Adipocyte (in vitro differentiated cells): Measurements from ENCODE around the gene GRAMD1B.

Source experiments
- DNase-seq: peaks from one replicate; pipeline ENCODE4 v3.0.0-alpha.2; 2015; ENCODE audit warnings: low read depth
- H3K27me3 ChIP-seq: replicated peaks from 2 replicates; pipeline ENCODE4 v1.7.0; 2013; ENCODE audit warnings: mild to moderate bottlenecking, low read length, moderate library complexity; ENCODE audit not compliant: control insufficient read depth, insufficient read depth
- H3K36me3 ChIP-seq: 2 replicates; pipeline ENCODE4 v1.7.0; 2013; ENCODE audit warnings: low read length, mild to moderate bottlenecking, moderate library complexity; ENCODE audit not compliant: control insufficient read depth, insufficient read depth, severe bottlenecking
- H3K4me1 ChIP-seq: 2 replicates; pipeline ENCODE4 v1.7.0; 2013; ENCODE audit warnings: mild to moderate bottlenecking, low read length, moderate library complexity; ENCODE audit not compliant: control insufficient read depth, insufficient read depth
- H3K4me3 ChIP-seq: 2 replicates; pipeline ENCODE4 v1.7.0; 2013; ENCODE audit warnings: mild to moderate bottlenecking, low read length, moderate library complexity
- H3K9ac ChIP-seq: 2 replicates; pipeline ENCODE4 v1.7.0; 2013; ENCODE audit warnings: mild to moderate bottlenecking, low read length, moderate library complexity
- H3K9me3 ChIP-seq: 2 replicates; pipeline ENCODE4 v1.7.0; 2013; ENCODE audit warnings: mild to moderate bottlenecking, low read length, moderate library complexity; ENCODE audit not compliant: control insufficient read depth

GRAMD1B gene

DNA sequence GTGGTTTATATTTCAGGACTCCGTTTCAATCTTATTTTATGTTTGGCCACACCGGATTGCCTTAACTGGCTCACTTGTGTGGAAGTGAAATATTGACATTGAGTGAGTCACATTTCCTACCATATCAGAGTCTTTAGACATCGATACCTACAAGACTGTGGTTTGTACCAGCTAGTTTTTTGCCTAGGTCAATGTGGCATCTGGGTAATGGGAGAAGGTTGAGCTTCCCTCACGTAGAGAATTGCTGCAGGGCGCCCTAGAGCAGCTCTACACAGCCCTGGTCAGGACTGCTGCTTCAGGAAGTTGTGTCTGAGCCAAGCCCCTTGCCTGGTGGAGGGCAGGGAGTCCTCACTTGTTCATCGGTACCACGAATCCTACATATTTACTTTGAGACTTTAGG, 1.6 kb downstream of the GRAMD1B start:
- Histone ChIP-seq H3K36me3 (no peaks in the 10 kb centered on the region), H3K9ac (no peak overlapping the region), H3K4me1 (peaks cover 35% of the 10 kb centered on the region), H3K9me3 (no peaks in the 10 kb centered on the region), H3K4me3 (peak overlapping the region; percentile 88), H3K27me3 (no peaks in the 10 kb centered on the region)
- no peak for DNase-seq

DNA sequence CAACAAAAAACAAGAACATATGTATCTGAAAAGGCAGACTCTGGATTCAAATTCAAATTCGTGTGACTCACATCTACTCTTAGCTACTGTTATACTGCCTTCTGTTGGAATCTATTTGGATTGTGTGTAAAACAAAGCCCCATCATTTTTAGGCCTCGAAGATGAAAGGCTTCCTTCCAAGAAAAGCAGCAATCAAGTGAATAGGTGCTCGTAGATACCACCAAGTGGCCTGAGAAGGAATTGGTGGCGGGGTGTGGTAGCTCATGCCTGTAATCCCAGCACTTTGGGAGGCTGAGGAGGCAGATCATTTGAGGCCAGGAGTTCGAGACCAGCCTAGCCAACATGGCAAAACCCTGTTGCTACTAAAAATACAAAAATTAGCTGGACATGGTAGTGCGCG, 4.2 kb downstream of the GRAMD1B start:
- H3K27me3 ChIP-seq, result no peaks in the 10 kb centered on the region
- H3K9ac ChIP-seq, result no peak overlapping the region
- no peak overlapping the region for H3K4me3 ChIP-seq
- no peaks in the 10 kb centered on the region for H3K36me3 ChIP-seq
- H3K9me3 ChIP-seq, result no peaks in the 10 kb centered on the region
- peaks cover 21% of the 10 kb centered on the region for H3K4me1 ChIP-seq
- DNase-seq, result no peak

DNA sequence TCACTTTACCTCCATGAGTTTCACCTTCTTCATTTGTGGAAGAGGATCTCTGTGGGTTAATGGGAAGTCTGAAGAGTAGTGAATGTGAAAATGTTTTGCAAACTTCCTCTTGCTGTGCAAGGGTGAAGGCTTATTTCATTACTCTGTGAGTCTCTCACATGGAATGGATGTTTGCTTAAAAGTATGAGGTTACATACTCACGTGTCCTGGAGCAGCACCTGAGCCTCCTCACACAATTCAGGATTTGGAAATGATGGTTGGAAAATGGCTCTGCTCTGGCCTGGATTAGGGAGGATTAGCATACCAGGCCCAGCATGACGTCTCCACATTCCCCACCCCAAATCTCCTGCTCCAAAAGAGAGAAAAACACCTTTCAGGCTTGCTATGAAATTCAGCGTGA, 4.8 kb downstream of the GRAMD1B start:
- Histone ChIP-seq H3K9me3 (no peaks in the 10 kb centered on the region), H3K4me3 (no peak overlapping the region), H3K27me3 (no peaks in the 10 kb centered on the region), H3K4me1 (peaks cover 15% of the 10 kb centered on the region), H3K9ac (no peak overlapping the region), H3K36me3 (no peaks in the 10 kb centered on the region)
- no peak for DNase-seq

DNA sequence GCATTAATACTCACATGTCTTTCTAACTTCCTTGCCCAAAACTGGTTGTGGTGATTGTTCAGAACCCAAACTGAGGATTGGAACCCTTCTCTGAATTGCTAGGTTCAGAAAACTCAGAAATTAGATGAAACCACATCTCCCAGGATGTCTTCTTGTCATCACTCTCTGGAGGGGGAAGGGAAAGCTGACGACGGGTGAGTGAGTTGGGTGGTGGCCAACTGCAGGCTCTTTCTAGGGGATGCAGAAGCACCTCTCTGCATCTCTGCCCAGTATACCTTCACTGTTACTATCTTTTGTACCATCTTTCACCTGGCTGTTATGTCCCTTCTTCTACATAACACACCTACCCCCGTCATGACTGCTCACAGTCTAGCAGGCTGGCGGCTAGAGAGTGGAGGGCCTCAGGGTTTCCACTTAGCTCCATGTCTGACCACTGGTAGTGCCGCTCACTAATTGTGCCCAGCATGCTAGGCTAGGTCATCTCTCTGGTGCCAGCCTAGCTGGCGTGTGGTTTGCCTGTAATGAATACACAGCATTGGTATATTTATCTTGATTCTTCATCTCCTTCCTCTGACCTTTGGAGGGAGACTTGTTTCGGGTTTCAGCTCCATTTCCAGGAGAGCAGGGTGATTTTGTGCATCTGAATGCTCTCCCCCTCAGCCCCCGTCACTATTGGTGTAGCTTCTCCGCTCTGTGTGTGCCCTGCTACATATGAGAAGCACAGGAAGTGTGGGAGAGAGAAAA, 7.3 kb downstream of the GRAMD1B start:
- H3K9ac ChIP-seq, result no peak overlapping the region
- H3K36me3 ChIP-seq, result no peaks in the 10 kb centered on the region
- no peak overlapping the region for H3K4me3 ChIP-seq
- no peaks in the 10 kb centered on the region for H3K9me3 ChIP-seq
- no peaks in the 10 kb centered on the region for H3K27me3 ChIP-seq
- no peak for DNase-seq
- H3K4me1 ChIP-seq, result peaks cover 7% of the 10 kb centered on the region

DNA sequence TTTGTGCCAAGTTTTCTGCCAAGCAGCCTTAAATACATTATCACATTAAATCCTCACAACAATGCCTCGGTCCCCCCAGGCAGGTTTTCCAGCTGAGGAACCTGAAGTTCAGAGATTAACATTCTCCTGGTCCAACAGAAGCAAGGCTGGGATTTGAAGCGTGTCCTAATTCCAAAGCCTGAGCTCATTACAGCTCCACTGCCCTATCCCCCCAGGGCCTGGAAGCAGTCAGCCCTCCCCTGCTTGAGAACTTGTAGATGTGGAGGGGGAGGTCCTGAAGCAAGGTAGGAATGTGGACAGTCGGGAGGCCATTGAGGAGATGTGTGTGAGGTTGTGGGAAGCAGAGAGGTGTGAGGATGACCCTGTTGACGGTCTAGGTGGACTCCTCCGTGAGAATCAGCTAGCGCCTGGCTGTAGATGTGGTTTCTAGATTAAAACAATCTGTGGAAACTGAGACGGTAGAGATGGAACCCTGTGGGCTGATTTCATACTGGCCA, 8.1 kb downstream of the GRAMD1B start:
- H3K4me1 ChIP-seq, result peaks cover 7% of the 10 kb centered on the region
- no peaks in the 10 kb centered on the region for H3K36me3 ChIP-seq
- H3K9me3 ChIP-seq, result no peaks in the 10 kb centered on the region
- no peak overlapping the region for H3K4me3 ChIP-seq
- no peak overlapping the region for H3K9ac ChIP-seq
- peak; percentile 41 for DNase-seq
- no peaks in the 10 kb centered on the region for H3K27me3 ChIP-seq

DNA sequence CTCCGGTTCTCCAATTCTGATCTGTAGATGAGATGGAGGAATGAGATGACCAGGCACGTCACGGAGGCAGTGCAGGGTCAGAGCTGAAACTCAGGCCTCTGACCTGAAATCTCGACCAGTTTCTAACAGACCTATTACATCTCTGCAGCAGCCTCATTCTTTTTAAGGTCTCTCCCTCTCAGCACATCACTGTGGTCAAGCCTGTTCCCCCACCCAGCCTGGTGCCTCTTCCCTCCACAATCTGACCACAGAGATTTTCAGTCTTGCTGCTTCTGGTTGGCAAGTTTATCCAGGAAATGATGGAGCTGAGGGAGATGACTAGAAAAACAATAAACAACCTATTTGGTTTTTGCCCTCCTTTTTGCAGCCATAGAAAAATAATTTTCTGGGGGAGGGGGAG, 9.5 kb downstream of the GRAMD1B start:
- Histone ChIP-seq H3K9ac (no peak overlapping the region), H3K4me1 (peaks cover 5% of the 10 kb centered on the region), H3K36me3 (no peaks in the 10 kb centered on the region), H3K27me3 (no peaks in the 10 kb centered on the region), H3K4me3 (no peak overlapping the region), H3K9me3 (no peaks in the 10 kb centered on the region)
- no peak for DNase-seq

DNA sequence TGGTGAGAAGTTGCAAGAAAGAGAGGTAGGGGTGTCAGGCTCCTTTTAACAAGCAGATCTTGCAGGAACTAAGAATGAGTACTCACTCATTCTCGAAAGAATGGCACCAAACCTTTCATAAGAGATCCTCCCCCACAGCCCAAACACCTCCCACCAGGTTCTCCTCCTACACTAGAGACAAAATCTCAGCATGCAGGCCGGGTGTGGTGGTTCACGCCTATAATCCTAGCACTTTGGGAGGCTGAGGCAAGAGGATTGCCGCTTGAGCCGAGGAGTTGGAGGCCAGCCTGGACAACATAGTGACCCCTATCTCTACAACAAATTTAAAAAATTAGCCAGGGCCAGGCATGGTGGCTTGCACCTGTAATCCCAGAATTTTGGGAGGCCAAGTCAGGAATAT, 11.1 kb downstream of the GRAMD1B start:
- DNase-seq, result no peak
- Histone ChIP-seq H3K9ac (no peak overlapping the region), H3K4me3 (no peak overlapping the region), H3K36me3 (no peaks in the 10 kb centered on the region), H3K9me3 (no peaks in the 10 kb centered on the region), H3K4me1 (no peaks in the 10 kb centered on the region), H3K27me3 (no peaks in the 10 kb centered on the region)

DNA sequence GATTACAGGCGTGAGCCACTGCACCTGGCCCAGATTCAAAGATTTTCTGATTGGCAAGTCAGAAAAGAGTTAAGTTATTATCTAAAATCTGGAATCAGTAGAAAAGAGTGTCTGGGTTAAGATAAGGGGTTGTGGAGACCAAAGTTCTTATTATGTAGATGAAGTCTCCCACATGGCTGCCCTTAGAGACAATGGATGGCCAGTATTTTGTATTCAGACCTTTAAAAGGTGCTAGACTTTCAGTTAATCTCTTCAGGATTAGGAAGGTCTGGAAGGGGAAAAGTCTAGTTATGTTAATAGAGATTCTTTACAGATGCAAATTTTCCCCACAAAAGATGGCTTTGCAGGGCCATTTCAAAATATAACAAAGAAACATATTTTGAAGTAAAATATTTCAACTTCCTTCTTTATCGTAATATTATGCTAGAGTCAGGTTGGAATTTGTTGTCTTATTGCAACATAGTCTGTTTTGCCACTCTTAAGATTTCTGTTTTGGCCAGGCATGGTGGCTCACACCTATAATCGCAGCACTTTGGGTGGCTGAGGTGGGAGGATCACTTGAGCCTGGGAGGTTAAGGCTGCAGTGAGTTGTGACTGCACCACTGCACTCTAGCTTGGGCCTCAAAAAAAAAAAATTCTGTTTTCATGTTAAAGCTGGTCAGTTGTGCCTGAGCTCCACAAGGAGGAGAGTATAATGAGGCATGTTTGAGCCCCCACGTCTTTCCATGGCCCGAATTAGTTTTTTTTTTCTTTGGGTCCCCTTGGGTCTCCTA, 14.0 kb downstream of the GRAMD1B start:
- no peaks in the 10 kb centered on the region for H3K4me1 ChIP-seq
- no peaks in the 10 kb centered on the region for H3K36me3 ChIP-seq
- H3K27me3 ChIP-seq, result no peaks in the 10 kb centered on the region
- no peaks in the 10 kb centered on the region for H3K9me3 ChIP-seq
- DNase-seq, result peak; percentile 26
- H3K4me3 ChIP-seq, result no peak overlapping the region
- H3K9ac ChIP-seq, result no peak overlapping the region

DNA sequence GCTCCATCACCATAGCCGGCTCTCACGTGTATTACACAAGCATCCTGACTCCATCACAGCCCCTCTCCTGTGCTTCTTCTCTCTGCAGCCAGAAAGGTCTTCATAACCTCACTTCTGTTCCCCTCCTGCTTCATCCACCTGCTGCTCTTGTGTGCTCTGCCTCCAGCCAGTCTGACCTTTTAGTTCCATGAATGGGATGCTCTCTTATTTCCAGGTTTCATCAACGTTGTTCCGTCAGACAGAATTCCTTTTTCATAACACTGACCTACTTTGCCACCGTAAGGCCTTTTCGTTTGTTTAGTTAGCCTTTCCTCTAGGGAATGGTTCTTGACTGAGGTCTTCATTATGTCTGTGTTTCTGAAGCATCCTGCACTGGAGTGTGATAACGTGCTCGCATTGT, 18.8 kb downstream of the GRAMD1B start:
- H3K9me3 ChIP-seq, result no peaks in the 10 kb centered on the region
- no peak for DNase-seq
- H3K4me3 ChIP-seq, result no peak overlapping the region

DNA sequence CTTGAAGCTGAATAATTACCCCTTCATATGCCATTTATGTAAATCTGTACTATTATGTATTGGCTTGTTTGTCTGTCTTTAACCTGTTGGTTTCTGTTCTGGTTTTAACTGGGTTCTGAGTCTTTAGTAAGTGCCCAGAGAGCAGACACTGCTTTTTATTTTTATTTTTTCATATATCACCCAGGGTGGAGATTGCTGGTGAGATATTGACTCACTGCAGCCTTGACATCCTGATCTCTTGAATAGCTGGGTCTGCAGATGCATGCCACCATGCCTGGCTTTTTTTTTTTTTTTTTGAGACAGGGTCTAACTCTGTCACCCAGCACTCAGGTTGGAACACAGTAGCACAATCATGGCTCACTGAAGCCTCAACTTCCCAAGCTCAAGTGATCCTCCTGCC, 19.4 kb downstream of the GRAMD1B start:
- no peaks in the 10 kb centered on the region for H3K4me1 ChIP-seq
- no peaks in the 10 kb centered on the region for H3K9me3 ChIP-seq
- H3K27me3 ChIP-seq, result no peaks in the 10 kb centered on the region
- H3K9ac ChIP-seq, result no peak overlapping the region
- H3K4me3 ChIP-seq, result no peak overlapping the region
- no peak for DNase-seq
- no peaks in the 10 kb centered on the region for H3K36me3 ChIP-seq

More for the DNA sequence above, 18.8 kb downstream of the GRAMD1B start:
- no peaks in the 10 kb centered on the region for H3K27me3 ChIP-seq
- no peak overlapping the region for H3K9ac ChIP-seq
- no peaks in the 10 kb centered on the region for H3K4me1 ChIP-seq
- no peaks in the 10 kb centered on the region for H3K36me3 ChIP-seq

DNA sequence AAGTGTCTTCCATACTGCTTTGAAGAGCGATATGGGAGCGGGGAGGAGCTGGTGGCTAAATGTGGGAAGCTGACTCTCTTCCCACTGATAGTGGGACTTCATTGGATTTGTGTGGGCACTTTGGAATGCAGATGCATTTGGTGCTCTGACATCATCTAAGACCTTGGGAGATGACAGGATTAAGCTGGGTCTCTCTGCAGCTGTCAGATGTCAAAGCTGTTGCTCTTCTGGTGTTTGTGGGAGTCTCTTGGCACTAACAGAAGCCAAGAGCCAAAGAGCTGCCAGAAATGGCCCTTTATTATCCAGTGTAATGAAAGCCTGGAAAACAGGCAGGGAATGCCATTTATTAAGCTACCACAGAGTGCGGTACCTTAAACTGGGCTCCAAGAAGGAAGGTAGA, 20.6 kb downstream of the GRAMD1B start:
- H3K9ac ChIP-seq, result no peak overlapping the region
- H3K36me3 ChIP-seq, result no peaks in the 10 kb centered on the region
- H3K27me3 ChIP-seq, result no peaks in the 10 kb centered on the region
- H3K4me3 ChIP-seq, result no peak overlapping the region
- no peaks in the 10 kb centered on the region for H3K4me1 ChIP-seq
- DNase-seq, result no peak
- no peaks in the 10 kb centered on the region for H3K9me3 ChIP-seq
